Parathyroid adenoma (tissue), 2 donors: ENCODE results near the gene SPACA4.

Source experiments
- H2AFZ ChIP-seq: fragments of 300-600 bp; sonication (generic); one replicate; pipeline ENCODE4 v1.7.0; 2017; ENCODE audit warnings: antibody characterized with exemption, mild to moderate bottlenecking
- H3K27ac ChIP-seq: fragments of 300-600 bp; sonication (generic); one replicate; pipeline ENCODE4 v1.7.0; 2017
- H3K27me3 ChIP-seq: fragments of 300-600 bp; sonication (generic); one replicate; pipeline ENCODE4 v1.7.0; 2017; ENCODE audit warnings: low read length; ENCODE audit not compliant: control insufficient read depth, insufficient read depth
- H3K36me3 ChIP-seq: fragments of 300-600 bp; sonication (generic); one replicate; pipeline ENCODE4 v1.7.0; 2017; ENCODE audit warnings: low read length; ENCODE audit not compliant: control insufficient read depth, insufficient read depth
- H3K4me1 ChIP-seq: fragments of 300-600 bp; sonication (generic); one replicate; pipeline ENCODE4 v1.7.0; 2017; ENCODE audit warnings: control low read depth
- H3K4me2 ChIP-seq: fragments of 300-600 bp; sonication (generic); one replicate; pipeline ENCODE4 v1.7.0; 2017; ENCODE audit warnings: low read length
- H3K4me3 ChIP-seq: fragments of 300-600 bp; sonication (generic); one replicate; pipeline ENCODE4 v1.7.0; 2017; ENCODE audit warnings: low read depth, low read length
- H3K79me2 ChIP-seq: fragments of 300-600 bp; sonication (generic); one replicate; pipeline ENCODE4 v1.7.0; 2017; ENCODE audit warnings: control low read depth
- H3K9ac ChIP-seq: fragments of 300-600 bp; sonication (generic); one replicate; pipeline ENCODE4 v1.7.0; 2017; ENCODE audit warnings: mild to moderate bottlenecking
- H3K9me3 ChIP-seq: fragments of 300-600 bp; sonication (generic); one replicate; pipeline ENCODE4 v1.7.0; 2017; ENCODE audit warnings: low read length; ENCODE audit not compliant: control insufficient read depth
- TF ChIP-seq, protein P1 (sequence below): fragments of 300-600 bp; sonication (generic); IDR thresholded peaks from one replicate; pipeline ENCODE4 v1.7.0; 2017; ENCODE audit warnings: antibody characterized with exemption, mild to moderate bottlenecking
- donor health status: primary hyperparathyroidism.

SPACA4 gene

DNA sequence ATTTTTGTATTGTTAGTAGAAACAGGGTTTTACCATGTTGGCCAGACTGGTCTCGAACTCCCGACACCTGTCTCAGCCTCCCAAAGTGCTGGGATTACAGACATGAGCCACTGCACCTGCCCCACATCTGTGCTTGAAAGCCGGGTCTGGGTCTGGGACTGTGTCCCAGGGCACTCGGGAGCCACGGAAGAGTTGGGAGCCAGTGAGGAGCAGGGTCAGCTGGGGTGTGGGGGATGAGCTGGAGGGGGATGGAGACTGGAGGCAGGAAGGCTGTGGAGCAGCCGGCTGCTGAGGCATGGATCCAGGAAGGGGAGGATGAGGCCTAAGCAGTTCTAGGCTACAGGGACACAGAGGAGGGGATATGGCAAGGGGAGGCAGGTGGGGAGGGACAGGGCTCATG is 10.7 kb upstream of the SPACA4 start:
- Histone ChIP-seq H2AFZ (no peak overlapping the region), H3K4me2 (no peak overlapping the region), H3K27ac (no peak overlapping the region), H3K36me3 (no peaks in the 10 kb centered on the region), H3K9ac (no peak overlapping the region), H3K4me3 (no peak overlapping the region), H3K4me1 (no peaks in the 10 kb centered on the region), H3K9me3 (no peaks in the 10 kb centered on the region), H3K79me2 (no peaks in the 10 kb centered on the region), H3K27me3 (no peaks in the 10 kb centered on the region)
- TF ChIP-seq, protein P1, sequence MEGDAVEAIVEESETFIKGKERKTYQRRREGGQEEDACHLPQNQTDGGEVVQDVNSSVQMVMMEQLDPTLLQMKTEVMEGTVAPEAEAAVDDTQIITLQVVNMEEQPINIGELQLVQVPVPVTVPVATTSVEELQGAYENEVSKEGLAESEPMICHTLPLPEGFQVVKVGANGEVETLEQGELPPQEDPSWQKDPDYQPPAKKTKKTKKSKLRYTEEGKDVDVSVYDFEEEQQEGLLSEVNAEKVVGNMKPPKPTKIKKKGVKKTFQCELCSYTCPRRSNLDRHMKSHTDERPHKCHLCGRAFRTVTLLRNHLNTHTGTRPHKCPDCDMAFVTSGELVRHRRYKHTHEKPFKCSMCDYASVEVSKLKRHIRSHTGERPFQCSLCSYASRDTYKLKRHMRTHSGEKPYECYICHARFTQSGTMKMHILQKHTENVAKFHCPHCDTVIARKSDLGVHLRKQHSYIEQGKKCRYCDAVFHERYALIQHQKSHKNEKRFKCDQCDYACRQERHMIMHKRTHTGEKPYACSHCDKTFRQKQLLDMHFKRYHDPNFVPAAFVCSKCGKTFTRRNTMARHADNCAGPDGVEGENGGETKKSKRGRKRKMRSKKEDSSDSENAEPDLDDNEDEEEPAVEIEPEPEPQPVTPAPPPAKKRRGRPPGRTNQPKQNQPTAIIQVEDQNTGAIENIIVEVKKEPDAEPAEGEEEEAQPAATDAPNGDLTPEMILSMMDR, result no peak

DNA sequence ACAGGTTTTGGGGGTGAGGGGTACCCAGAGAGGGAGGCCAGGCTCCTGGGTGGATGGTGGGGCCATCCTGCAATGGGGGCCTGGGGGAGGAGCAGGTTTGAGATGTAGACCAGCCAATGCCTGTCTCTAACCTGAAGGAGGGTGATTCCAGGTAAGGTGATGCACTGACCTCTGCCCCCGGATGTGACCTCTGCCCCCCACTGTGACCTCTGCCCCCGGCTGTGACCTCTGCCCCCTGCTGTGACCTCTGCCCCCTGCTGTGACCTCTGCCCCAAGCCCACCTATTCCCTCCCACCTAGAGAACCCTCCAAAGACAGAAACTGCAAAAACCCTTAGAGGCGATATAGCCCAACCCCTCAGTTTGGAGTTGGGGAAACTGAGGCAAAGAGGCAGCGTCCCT is 10.3 kb upstream of the SPACA4 start:
- Histone ChIP-seq H2AFZ (no peak overlapping the region), H3K9ac (no peak overlapping the region), H3K36me3 (no peaks in the 10 kb centered on the region), H3K27me3 (no peaks in the 10 kb centered on the region), H3K27ac (no peak overlapping the region), H3K4me3 (no peak overlapping the region), H3K9me3 (no peaks in the 10 kb centered on the region), H3K79me2 (no peaks in the 10 kb centered on the region), H3K4me2 (no peak overlapping the region), H3K4me1 (no peaks in the 10 kb centered on the region)
- TF ChIP-seq, protein P1, result no peak

DNA sequence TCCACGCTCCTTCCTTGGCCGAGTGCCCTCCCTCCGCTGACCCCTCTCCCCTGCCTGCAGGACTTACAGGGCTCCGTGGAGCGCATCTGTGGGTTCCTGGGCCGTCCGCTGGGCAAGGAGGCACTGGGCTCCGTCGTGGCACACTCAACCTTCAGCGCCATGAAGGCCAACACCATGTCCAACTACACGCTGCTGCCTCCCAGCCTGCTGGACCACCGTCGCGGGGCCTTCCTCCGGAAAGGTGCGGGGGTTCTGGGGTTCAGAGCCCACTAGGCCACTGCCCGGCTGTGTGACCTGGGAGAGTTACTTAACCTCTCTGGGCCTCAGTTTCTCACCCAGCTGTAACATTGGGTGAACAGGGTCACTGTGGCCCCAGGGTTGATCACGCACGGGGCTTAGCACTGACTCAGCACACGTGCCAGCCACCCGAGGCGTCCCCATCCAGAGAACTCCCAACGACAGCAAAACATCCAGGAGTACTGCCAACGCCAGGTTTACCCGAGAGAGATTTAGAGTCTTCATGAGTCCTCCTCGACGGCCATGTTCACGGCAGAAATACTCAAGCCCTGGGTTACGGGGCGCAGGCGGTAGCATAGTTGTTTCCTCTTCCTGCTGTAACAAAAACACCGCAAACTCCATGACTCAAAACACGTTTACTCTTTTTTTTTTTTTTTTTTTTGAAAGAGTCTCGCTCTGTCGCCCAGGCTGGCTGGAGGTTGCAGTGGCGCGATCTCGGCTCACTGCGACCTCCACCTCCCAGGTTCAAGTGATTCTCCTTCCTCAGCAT is 9.7 kb upstream of the SPACA4 start:
- Histone ChIP-seq H3K36me3 (no peaks in the 10 kb centered on the region), H3K27me3 (no peaks in the 10 kb centered on the region), H3K27ac (no peak overlapping the region)

DNA sequence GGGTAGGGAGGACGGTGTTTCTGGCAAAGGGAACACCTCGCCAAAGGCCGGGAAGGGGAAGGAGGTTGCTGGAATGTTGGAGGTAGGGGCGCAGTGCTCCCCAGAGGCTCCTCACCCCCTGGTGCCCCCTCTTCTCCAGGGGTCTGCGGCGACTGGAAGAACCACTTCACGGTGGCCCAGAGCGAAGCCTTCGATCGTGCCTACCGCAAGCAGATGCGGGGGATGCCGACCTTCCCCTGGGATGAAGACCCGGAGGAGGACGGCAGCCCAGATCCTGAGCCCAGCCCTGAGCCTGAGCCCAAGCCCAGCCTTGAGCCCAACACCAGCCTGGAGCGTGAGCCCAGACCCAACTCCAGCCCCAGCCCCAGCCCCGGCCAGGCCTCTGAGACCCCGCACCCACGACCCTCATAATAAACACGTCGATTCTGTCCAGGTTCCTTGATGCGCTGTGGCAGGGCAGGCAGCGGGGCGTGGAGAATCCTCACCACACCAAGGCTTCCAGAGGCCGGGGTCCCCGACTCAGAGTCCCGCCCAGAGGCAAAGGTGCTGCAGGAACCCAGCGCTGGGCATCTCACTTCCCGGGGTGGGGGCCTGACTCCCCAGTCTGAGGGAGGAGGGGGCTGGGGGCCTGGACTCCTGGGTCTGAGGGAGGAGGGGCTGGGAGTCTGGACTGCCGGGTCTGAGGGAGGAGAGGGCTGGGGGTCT is 7.4 kb upstream of the SPACA4 start:
- TF ChIP-seq, protein P1, result no peak
- Histone ChIP-seq H3K4me1 (no peaks in the 10 kb centered on the region), H3K4me2 (no peak overlapping the region), H3K36me3 (no peaks in the 10 kb centered on the region), H3K9ac (no peak overlapping the region), H3K27ac (no peak overlapping the region), H2AFZ (no peak overlapping the region), H3K27me3 (no peaks in the 10 kb centered on the region), H3K9me3 (no peaks in the 10 kb centered on the region), H3K4me3 (no peak overlapping the region), H3K79me2 (no peaks in the 10 kb centered on the region)

More for the DNA sequence above, 9.7 kb upstream of the SPACA4 start:
- Histone ChIP-seq H3K9me3 (no peaks in the 10 kb centered on the region), H3K79me2 (no peaks in the 10 kb centered on the region), H3K4me3 (no peak overlapping the region), H3K9ac (no peak overlapping the region), H3K4me1 (no peaks in the 10 kb centered on the region), H3K4me2 (no peak overlapping the region), H2AFZ (no peak overlapping the region)
- TF ChIP-seq, protein P1, result no peak
